ENCODE results near the gene TCF4. TPM values are rescaled to one million over a fixed set of nuclear protein-coding genes. Genes with fewer than 3 reads are reported as not detected.

TCF4 gene
- total and polyA plus RNA-seq, 4 donors, result 4.3 to 15.3 (median 11.5) TPM

- TF ChIP-seq ZBTB33 (IDR thresholded peaks at IDR 0.05) (no peak), TAF1 (conservative IDR thresholded peaks at IDR 0.05) (no peak), RAD21 (IDR thresholded peaks at IDR 0.05) (no peak), FOXA1 (IDR thresholded peaks at IDR 0.05) (no peak), SP1 (IDR thresholded peaks at IDR 0.05) (no peak), JUND (IDR thresholded peaks at IDR 0.05) (no peak)
- TF ChIP-seq, protein P1, sequence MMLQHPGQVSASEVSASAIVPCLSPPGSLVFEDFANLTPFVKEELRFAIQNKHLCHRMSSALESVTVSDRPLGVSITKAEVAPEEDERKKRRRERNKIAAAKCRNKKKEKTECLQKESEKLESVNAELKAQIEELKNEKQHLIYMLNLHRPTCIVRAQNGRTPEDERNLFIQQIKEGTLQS (IDR thresholded peaks at IDR 0.05), result no peak
Measured at GRCh38 chr18:55219823-55220222, 368.2 kb downstream of the TCF4 start (continued).

GRCh38 chr18:55219059-55219458, 368.9 kb downstream of the TCF4 start:
- 87% methylated on average over 3 of the region's 3 CpGs for WGBS
- H3K4me1 ChIP-seq (ENCODE audit: control insufficient read depth in 4 of 4, insufficient read depth in 4 of 4, low read length in 3 of 4), result no peaks in the 10 kb centered on the region
- no peaks in the 10 kb centered on the region for H3K9me3 ChIP-seq (ENCODE audit: control insufficient read depth in 4 of 4, low read length in 3 of 4)
- no peak overlapping the region for H3K27ac ChIP-seq (ENCODE audit: low read depth in 1 of 2, low read length in 2 of 2)
- TF ChIP-seq TAF1 (conservative IDR thresholded peaks at IDR 0.05), result no peak
- TF ChIP-seq JUND (IDR thresholded peaks at IDR 0.05), result no peak
- TF ChIP-seq ZBTB33 (IDR thresholded peaks at IDR 0.05), result no peak
- no peak for TF ChIP-seq HNF4A (conservative IDR thresholded peaks at IDR 0.05)
- TF ChIP-seq FOXA1 (IDR thresholded peaks at IDR 0.05), result no peak
- TF ChIP-seq, protein P2, sequence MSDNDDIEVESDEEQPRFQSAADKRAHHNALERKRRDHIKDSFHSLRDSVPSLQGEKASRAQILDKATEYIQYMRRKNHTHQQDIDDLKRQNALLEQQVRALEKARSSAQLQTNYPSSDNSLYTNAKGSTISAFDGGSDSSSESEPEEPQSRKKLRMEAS (IDR thresholded peaks at IDR 0.05), result no peak
- TF ChIP-seq FOXA2 (IDR thresholded peaks at IDR 0.05), result no peak
- no peak for TF ChIP-seq RXRA (IDR thresholded peaks at IDR 0.05)
- TF ChIP-seq EGR1 (IDR thresholded peaks at IDR 0.05; ENCODE audit: low read depth in 2 of 2), result no peak
- TF ChIP-seq, protein P3, sequence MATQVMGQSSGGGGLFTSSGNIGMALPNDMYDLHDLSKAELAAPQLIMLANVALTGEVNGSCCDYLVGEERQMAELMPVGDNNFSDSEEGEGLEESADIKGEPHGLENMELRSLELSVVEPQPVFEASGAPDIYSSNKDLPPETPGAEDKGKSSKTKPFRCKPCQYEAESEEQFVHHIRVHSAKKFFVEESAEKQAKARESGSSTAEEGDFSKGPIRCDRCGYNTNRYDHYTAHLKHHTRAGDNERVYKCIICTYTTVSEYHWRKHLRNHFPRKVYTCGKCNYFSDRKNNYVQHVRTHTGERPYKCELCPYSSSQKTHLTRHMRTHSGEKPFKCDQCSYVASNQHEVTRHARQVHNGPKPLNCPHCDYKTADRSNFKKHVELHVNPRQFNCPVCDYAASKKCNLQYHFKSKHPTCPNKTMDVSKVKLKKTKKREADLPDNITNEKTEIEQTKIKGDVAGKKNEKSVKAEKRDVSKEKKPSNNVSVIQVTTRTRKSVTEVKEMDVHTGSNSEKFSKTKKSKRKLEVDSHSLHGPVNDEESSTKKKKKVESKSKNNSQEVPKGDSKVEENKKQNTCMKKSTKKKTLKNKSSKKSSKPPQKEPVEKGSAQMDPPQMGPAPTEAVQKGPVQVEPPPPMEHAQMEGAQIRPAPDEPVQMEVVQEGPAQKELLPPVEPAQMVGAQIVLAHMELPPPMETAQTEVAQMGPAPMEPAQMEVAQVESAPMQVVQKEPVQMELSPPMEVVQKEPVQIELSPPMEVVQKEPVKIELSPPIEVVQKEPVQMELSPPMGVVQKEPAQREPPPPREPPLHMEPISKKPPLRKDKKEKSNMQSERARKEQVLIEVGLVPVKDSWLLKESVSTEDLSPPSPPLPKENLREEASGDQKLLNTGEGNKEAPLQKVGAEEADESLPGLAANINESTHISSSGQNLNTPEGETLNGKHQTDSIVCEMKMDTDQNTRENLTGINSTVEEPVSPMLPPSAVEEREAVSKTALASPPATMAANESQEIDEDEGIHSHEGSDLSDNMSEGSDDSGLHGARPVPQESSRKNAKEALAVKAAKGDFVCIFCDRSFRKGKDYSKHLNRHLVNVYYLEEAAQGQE (IDR thresholded peaks at IDR 0.05), result no peak
- TF ChIP-seq, protein P1 (IDR thresholded peaks at IDR 0.05), result no peak
- TF ChIP-seq GABPA (IDR thresholded peaks at IDR 0.05 in 1 of 2, conservative IDR thresholded peaks at IDR 0.05 in 1 of 2), result no peak
- H3K36me3 ChIP-seq (ENCODE audit: control insufficient read depth in 4 of 4, insufficient read depth in 3 of 4, low read depth in 1 of 4, low read length in 3 of 4), result no peaks in the 10 kb centered on the region
- H3K27me3 ChIP-seq (ENCODE audit: control insufficient read depth in 4 of 4, insufficient read depth in 4 of 4, low read length in 3 of 4), result no peaks in the 10 kb centered on the region
- DNase-seq (ENCODE audit: low spot score), result no peak
- no peak overlapping the region for H3K9ac ChIP-seq (ENCODE audit: low read depth in 1 of 2, low read length in 2 of 2)
- H3K4me3 ChIP-seq (ENCODE audit: low read depth in 1 of 3, low read length in 3 of 3), result no peak overlapping the region
